ENCODE measurements around the gene CNTN3.

The CNTN3 gene

GRCh38 chr3:74614107-74614967 lies at the start of gene CNTN3:
CNTN3 (minus strand) TSS chr3:74614659; CDS start chr3:74521112, 93,547 bp downstream.
- no peak for DNase-seq (ENCODE audit: low read depth)

- DNase-seq (ENCODE audit: low read depth): no peak
Measured at GRCh38 chr3:74663178-74663577, 48.7 kb upstream of the CNTN3 start.

- no peak for DNase-seq (ENCODE audit: low read depth)
Measured at GRCh38 chr3:74661672-74662071, 47.2 kb upstream of the CNTN3 start.

GRCh38 chr3:74651885-74652284 lies 37.4 kb upstream of the CNTN3 start:
- DNase-seq (ENCODE audit: low read depth): no peak

- no peak for DNase-seq (ENCODE audit: low read depth)
Measured at GRCh38 chr3:74651292-74651691, 36.8 kb upstream of the CNTN3 start.

GRCh38 chr3:74648107-74648506 lies 33.6 kb upstream of the CNTN3 start:
- DNase-seq (ENCODE audit: low read depth): no peak

- no peak for DNase-seq (ENCODE audit: low read depth)
Measured at GRCh38 chr3:74646094-74646493, 31.6 kb upstream of the CNTN3 start.

DNA sequence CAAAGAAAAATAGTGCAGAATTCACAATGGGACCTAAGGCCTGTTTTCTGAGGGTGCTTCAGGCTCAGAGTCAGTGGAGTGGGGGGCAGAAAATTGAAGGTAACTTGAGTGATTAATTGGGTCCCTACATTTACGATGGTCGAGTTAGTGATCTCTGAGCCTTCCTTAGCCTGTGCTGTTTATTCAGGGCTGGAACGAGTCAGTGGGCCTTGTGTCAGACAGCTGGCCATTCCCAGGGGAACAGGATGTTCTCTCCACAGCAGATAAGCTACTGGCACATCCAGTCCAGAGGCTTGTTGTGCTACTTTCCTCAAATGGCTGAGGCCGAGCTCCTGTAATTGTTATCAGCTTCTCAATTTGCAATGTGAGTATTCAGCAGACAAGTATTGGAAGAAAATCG lies 29.2 kb upstream of the CNTN3 start:
- DNase-seq (ENCODE audit: low read depth): no peak

DNA sequence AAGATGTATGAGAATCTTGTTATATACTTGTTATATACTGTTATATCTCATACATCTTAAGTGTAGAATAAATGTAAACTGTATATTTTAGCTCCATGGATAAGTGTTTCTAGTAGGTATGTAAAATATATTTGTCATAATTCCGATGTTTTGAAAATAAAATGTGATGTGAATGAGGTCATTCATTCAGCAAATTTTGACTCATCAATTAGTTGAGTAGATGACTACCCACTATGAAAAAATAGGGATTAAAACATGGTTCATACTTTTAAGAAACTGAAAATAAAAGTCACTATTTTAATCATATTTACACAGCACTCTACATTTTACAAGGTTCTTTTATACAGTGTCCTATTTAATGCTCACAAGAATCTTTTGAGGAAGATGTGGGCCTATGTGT lies 28.4 kb upstream of the CNTN3 start:
- no peak for DNase-seq (ENCODE audit: low read depth)

- DNase-seq (ENCODE audit: low read depth): no peak
Measured at GRCh38 chr3:74640211-74640610, 25.8 kb upstream of the CNTN3 start.

DNA sequence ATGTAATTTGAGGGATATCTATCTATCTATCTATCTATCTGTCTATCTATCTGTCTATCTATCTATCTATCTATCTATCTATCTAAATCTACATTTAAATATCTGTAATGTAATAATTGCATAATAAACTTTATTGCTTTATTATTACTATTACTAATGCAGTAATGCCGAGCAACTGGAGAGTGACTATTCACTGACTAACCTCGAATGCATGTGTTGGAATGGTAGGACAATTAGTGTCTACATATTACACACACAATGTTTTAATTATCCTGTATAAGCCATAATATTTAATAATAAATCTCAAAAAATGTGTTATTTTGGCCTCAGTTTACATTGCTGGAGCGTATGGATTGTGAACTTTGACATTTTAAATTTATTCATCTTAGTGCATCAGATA lies 25.2 kb upstream of the CNTN3 start:
- no peak for DNase-seq (ENCODE audit: low read depth)

GRCh38 chr3:74636981-74637380 lies 22.5 kb upstream of the CNTN3 start:
- no peak for DNase-seq (ENCODE audit: low read depth)

DNA sequence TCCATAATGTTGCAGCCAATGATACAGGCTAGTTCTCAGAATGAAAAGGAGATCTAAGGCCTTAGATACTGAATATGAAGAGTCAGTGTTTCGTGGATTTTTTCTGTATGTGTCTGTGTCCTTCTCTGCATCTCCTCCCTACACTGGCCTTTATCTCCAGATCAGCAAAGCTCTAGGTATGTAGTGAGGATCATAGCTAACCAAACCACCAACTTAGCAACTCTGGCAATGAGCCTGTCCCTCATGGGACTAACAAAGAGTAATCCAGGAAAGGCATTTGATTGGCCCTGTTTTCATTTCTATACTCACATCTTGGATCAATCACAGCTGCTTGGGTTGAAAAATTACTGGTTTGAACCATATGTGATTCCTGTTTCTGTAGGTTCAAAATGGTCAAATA lies 18.6 kb upstream of the CNTN3 start:
- DNase-seq (ENCODE audit: low read depth): no peak

DNA sequence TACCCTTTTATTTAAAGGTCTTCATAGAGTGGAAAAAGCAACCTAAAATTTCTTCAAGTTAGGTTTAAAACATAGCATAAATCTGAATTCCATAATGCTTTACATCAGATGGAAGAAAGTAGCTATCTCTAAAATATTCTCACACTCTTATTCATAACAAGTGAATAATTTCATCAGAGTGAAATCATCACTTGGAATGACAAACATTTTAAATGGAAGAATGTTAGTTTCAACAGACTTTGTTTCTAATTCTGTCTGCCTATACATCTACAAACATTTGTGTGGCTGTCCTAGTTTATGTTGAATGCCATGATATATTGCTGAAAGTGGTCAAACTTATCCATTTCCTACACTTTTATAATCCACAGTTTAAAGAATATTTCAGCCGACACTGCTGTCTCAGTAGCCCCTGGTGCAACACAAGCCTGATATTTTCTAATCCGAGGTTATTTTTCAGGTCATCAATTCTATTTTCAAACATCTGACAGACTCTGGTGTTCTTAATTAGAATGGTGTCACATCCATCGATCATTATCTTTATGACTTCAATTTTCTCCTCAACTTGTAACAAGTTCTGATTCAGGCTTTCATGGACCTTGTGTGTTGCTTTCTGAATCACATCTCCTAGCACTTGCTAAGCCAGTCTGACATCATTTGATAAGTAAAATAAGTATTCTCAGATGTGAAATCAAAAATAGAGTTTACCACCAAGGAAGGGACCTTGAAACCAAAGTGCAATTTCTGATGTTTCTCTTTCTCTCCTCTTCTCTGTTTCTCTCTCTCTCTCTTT lies 17.1 kb upstream of the CNTN3 start:
- no peak for DNase-seq (ENCODE audit: low read depth)

DNA sequence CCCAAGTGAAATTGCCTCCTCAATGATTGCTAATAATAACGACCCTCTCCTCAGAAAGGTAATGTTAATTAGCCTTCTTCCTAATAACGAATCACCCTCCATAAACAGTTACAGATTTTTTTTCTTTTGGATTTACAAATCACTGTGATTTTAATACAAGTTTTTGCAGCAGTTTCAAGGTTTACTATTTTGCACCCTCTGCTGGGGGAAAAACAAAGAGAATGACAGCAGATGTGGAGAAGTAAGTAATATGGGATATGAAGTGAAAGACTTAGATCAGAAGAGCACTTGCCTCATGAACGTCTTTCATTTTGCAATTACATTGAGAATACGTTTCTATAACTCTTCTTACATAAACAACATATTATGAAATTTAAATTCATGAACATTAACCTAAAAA lies 16.1 kb upstream of the CNTN3 start:
- no peak for DNase-seq (ENCODE audit: low read depth)

DNA sequence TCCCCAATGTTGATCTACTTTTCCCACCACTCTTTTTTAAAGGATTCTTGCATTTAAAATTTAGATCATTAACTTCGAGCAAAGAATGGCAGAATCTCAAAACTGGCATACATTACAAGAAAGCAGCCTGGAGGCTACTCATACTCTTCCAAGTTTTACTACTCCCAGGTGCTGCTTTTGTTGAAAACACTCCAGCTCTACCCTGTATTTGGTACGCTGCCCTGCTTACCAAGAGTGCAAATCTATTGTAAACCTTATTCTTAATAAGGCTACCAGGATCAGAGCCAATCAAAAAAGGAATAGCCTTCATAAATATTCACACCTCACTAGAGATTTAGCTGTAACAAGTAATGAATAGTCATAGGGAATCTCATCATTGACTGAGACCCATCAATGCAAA lies 11.6 kb upstream of the CNTN3 start:
- DNase-seq (ENCODE audit: low read depth): no peak

GRCh38 chr3:74624301-74624700 lies 9.8 kb upstream of the CNTN3 start:
- no peak for DNase-seq (ENCODE audit: low read depth)

GRCh38 chr3:74623261-74623836 lies 8.9 kb upstream of the CNTN3 start:
- no peak for DNase-seq (ENCODE audit: low read depth)

DNA sequence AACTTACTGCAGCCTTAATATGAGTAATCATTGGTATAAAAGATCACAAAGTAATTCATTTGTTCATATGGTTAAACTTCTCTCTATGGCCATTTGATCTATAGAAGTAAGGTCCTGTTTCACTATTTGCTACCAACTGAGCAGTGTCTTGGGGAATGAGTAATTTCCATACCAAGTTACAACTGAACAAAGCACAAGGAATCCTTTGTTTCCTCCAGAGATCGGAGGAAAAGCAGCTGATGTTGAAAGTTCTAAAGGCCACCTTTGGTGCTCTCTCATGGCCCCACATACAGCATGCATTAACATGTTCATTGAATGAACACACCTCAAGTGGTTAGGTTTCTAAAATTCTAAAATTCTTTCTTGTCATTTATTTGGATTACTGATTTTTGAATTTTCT lies 7.1 kb upstream of the CNTN3 start:
- DNase-seq (ENCODE audit: low read depth): no peak

DNA sequence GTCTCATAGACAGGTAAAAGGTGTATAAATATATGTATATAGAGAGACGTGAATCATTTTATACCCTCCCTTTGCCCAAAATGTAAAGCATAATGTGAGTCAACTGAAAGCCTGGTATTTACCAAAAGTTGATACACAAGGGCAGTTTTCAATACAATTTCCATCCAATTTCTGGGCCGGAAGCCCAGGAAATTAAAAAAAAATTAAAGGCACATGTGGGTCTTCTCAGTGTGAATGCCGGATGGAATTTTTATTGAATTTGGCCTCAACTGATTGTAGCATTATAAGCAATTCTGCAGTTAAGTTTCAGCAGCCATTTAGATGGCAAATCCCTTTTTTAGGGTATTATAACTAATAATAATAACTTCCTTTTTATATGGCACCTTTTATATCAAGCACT lies 3.3 kb upstream of the CNTN3 start:
- DNase-seq (ENCODE audit: low read depth): no peak

DNA sequence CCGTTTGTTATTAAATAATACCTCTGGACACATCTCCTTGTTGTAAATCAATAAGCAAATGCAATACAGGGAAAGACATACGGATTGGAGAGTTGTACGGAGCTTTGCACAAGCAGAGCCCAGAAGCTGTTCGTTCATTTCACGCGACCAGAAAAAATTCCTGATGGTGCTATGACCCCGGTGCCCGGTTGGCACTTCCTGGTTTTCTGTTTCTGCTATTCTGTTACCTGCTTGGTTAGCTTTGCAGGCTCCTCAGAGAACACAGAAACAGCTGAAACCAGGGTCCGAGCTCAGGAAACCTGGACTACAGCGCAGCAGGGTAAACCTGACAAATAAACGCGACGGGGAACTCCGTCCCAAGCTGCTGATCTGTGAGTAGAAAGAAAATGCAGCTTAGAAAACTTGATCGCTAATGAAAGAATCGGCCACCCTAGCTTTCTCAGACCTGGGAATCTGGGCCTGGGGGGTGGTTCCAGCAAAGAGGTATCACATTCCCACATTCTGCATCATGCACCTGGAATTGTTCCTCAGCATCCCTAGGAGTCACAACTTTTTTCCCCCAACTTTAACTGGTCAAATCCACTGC lies 845 bp downstream of the CNTN3 start:
- no peak for DNase-seq (ENCODE audit: low read depth)

DNA sequence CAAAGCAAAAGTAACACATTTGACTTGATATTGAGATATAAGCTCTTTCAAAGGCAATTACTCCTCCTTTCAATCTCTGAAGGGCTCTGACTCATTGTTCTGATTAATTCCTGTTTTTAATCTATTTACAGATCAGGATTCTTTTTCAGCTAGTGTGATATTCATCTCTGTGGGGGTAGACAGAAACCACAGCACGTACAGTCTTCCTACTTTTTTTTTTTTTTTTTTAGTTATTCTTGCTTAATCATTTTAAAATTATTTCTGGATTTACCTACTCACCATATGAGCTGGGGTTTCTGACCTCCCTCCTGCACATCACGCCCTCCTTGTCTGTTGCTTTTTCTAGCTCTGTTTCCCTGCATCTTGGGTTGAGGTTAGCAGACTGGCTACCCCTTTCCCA lies 1.4 kb downstream of the CNTN3 start:
- DNase-seq (ENCODE audit: low read depth): no peak

DNA sequence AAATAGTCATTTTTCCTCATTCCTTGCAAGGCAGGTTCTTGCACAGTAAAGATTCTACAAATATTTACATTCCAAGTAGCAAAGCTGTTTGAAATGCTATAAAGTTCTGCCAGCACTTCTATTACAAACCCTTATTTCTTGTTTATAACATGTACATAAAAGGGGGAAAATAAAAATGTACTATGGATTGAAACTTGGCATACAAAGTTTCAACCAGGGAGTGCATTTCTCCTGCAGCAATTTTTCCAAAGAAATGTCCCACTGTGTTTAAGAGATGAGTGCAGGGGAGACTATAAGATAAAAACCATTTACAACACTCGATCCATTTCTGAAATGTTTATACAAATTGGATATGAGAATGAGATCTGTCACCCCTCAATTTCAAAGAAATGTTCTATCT lies 3.3 kb downstream of the CNTN3 start:
- DNase-seq (ENCODE audit: low read depth): no peak

All from stimulated activated CD8-positive, alpha-beta memory T cell treated with anti-CD3 and anti-CD28 coated beads, Interleukin-12 subunit alpha, Interleukin-12 subunit beta, amount 100 ng/mL, for 1 hour (primary cell).